HCT116 (cell line): ENCODE measurements around the gene DLL1. TPM values are rescaled to one million over a fixed set of nuclear protein-coding genes. Genes with fewer than 3 reads are reported as not detected.

Experiments used
- ATAC-seq: fragments of 200-7000 bp; cut with Tn5 transposase; 2 replicates; pipeline ENCODE4 v1.9.1; 2020; ENCODE audit warnings: mild to moderate bottlenecking, moderate library complexity
- BruUV-seq: library from RNA; stranded (reverse); fragments of 400-500 nt; replicated peaks from 2 replicates; lab custom pipeline; 2021; lab: Mats Ljungman, UMichigan
- CTCF ChIA-PET: fragments of 300-600 bp; sonication (Branson Sonifier 250); formaldehyde crosslinking; loops from one replicate; lab custom pipeline; 2021; ENCODE audit warnings: antibody characterized with exemption; lab: Charles Lee
- POLR2A ChIA-PET: fragments of 300-600, 350-600 bp; sonication (Branson Sonifier 250); formaldehyde crosslinking; loops from one replicate; lab custom pipeline; 2021; ENCODE audit warnings: antibody characterized with exemption; lab: Charles Lee
- RAD21 ChIA-PET, 2 experiments: fragments of 300-600 bp; sonication (Branson Sonifier 250); formaldehyde crosslinking; loops; one replicate each; lab custom pipeline; 2023; ENCODE audit warnings: low total read pairs in 2 of 2; ENCODE audit not compliant: uncharacterized antibody in 2 of 2, unreplicated experiment in 2 of 2, low non-redundant PET in 1 of 2; lab: Charles Lee
- DNase-seq: peaks from one replicate; pipeline ENCODE4 v3.0.0-alpha.2; 2010; ENCODE audit warnings: low read depth, low spot score
- H2AFZ ChIP-seq: fragments of 200-600 bp; shearing (Covaris generic), sonication (generic); 2 replicates; pipeline ENCODE4 v1.6.1; 2017; ENCODE audit warnings: low read depth, mixed run types, mixed read lengths, antibody characterized with exemption, low read length; ENCODE audit not compliant: poor library complexity, severe bottlenecking
- H3K27ac ChIP-seq: 2 replicates; pipeline ENCODE4 v1.5.1; 2012; ENCODE audit warnings: low read depth, low read length
- H3K27me3 ChIP-seq: fragments of 200-600 bp; sonication (generic); 2 replicates; pipeline ENCODE4 v1.6.1; 2016; ENCODE audit warnings: mixed run types, low read length, mixed read lengths; ENCODE audit not compliant: insufficient read depth
- H3K36me3 ChIP-seq, 2 experiments: fragments of 200-500 bp in 1 of 2; fragments of 200-600 bp in 1 of 2; sonication (Bioruptor generic) in 1 of 2; sonication (generic) in 1 of 2; 2 replicates each; pipeline versions ENCODE4 v1.5.1 to v1.6.1; 2014 to 2016; ENCODE audit warnings: low read length in 2 of 2, inconsistent platforms in 1 of 2, mixed read lengths in 1 of 2, mixed run types in 1 of 2; ENCODE audit not compliant: insufficient read depth in 2 of 2, control insufficient read depth in 1 of 2
- H3K4me1 ChIP-seq, 2 experiments: fragments of 200-600 bp in 1 of 2; sonication (generic) in 1 of 2; 2 replicates each; pipeline versions ENCODE4 v1.5.1 to v1.6.1; 2012 to 2017; ENCODE audit warnings: low read length in 2 of 2, inconsistent platforms in 1 of 2, mild to moderate bottlenecking in 1 of 2, mixed read lengths in 1 of 2, mixed run types in 1 of 2, moderate library complexity in 1 of 2; ENCODE audit not compliant: insufficient read depth in 2 of 2, control insufficient read depth in 1 of 2
- H3K4me2 ChIP-seq: fragments of 200-600 bp; sonication (generic); 2 replicates; pipeline ENCODE4 v1.6.1; 2017; ENCODE audit warnings: mixed run types, low read length, mixed read lengths
- H3K4me3 ChIP-seq, 2 experiments: fragments of 200-600 bp in 1 of 2; sonication (generic) in 1 of 2; replicated peaks in 1 of 2; 2 replicates each; pipeline ENCODE4 v1.5.1; 2011 to 2016; ENCODE audit warnings: low read length in 2 of 2, control low read depth in 1 of 2, low read depth in 1 of 2, mild to moderate bottlenecking in 1 of 2, mixed read lengths in 1 of 2, mixed run types in 1 of 2
- H3K79me2 ChIP-seq: fragments of 200-600 bp; sonication (generic); 2 replicates; pipeline ENCODE4 v1.6.1; 2017; ENCODE audit warnings: mild to moderate bottlenecking, mixed run types, low read length, moderate library complexity, mixed read lengths; ENCODE audit not compliant: insufficient read depth
- H3K9ac ChIP-seq: fragments of 200-600 bp; sonication (generic); 2 replicates; pipeline ENCODE4 v1.6.1; 2016; ENCODE audit warnings: low read length, mixed read lengths
- H3K9me2 ChIP-seq: fragments of 200-600 bp; sonication (generic), shearing (Covaris generic); 2 replicates; pipeline ENCODE4 v1.6.1; 2017; ENCODE audit warnings: mixed run types, mild to moderate bottlenecking, moderate library complexity; ENCODE audit not compliant: insufficient read depth
- H3K9me3 ChIP-seq, 2 experiments: fragments of 200-500 bp in 1 of 2; fragments of 200-600 bp in 1 of 2; sonication (Bioruptor generic) in 1 of 2; sonication (generic) in 1 of 2; 2 replicates each; pipeline ENCODE4 v1.6.1; 2014 to 2017; ENCODE audit warnings: low read length in 2 of 2, mixed read lengths in 2 of 2, inconsistent platforms in 1 of 2, low read depth in 1 of 2, mild to moderate bottlenecking in 1 of 2, mixed run types in 1 of 2, moderate library complexity in 1 of 2; ENCODE audit not compliant: control insufficient read depth in 1 of 2, insufficient read depth in 1 of 2
- H4K20me1 ChIP-seq: fragments of 200-600 bp; sonication (generic), shearing (Covaris generic); 2 replicates; pipeline ENCODE4 v1.6.1; 2017; ENCODE audit warnings: mixed run types, mild to moderate bottlenecking, moderate library complexity; ENCODE audit not compliant: insufficient read depth
- ATF3 ChIP-seq: IDR thresholded peaks from 2 replicates; pipeline ENCODE4 v1.6.1; 2012
- CBX3 ChIP-seq: IDR thresholded peaks from 2 replicates; pipeline ENCODE4 v1.6.1; 2012; ENCODE audit warnings: low read depth
- CEBPB ChIP-seq: IDR thresholded peaks from 2 replicates; pipeline ENCODE4 v1.6.1; 2012; ENCODE audit warnings: low read depth
- EGR1 ChIP-seq: IDR thresholded peaks from 2 replicates; pipeline ENCODE4 v1.6.1; 2012; ENCODE audit warnings: low read depth
- EZH2phosphoT487 ChIP-seq: fragments of 200-600 bp; IDR thresholded peaks from 2 replicates; pipeline ENCODE4 v1.6.1; 2018; ENCODE audit warnings: antibody characterized with exemption, borderline replicate concordance
- FOSL1 ChIP-seq: IDR thresholded peaks from 2 replicates; pipeline ENCODE4 v1.6.1; 2012; ENCODE audit warnings: low read depth
- MAX ChIP-seq: IDR thresholded peaks from 2 replicates; pipeline ENCODE4 v1.6.1; 2012
- POLR2AphosphoS5 ChIP-seq: IDR thresholded peaks from 2 replicates; pipeline ENCODE4 v1.6.1; 2011; ENCODE audit warnings: mild to moderate bottlenecking, low read depth, low read length, moderate library complexity
- RAD21 ChIP-seq: IDR thresholded peaks from 2 replicates; pipeline ENCODE4 v1.6.1; 2012; ENCODE audit warnings: low read depth, mild to moderate bottlenecking
- REST ChIP-seq: IDR thresholded peaks from 2 replicates; pipeline ENCODE4 v1.6.1; 2012; ENCODE audit warnings: low read depth
- SIN3A ChIP-seq: IDR thresholded peaks from 2 replicates; pipeline ENCODE4 v1.6.1; 2012; ENCODE audit warnings: low read depth
- SP1 ChIP-seq: IDR thresholded peaks from 2 replicates; pipeline ENCODE4 v1.6.1; 2012; ENCODE audit warnings: low read depth
- SRF ChIP-seq: IDR thresholded peaks from 2 replicates; pipeline ENCODE4 v1.6.1; 2012; ENCODE audit warnings: low read depth
- YY1 ChIP-seq: IDR thresholded peaks from 2 replicates; pipeline ENCODE4 v1.6.1; 2011; ENCODE audit warnings: low read length, low read depth, moderate library complexity, mild to moderate bottlenecking; ENCODE audit not compliant: insufficient replicate concordance; ENCODE audit errors: extremely low read depth
- ZBTB33 ChIP-seq: IDR thresholded peaks from 2 replicates; pipeline ENCODE4 v1.6.1; 2011; ENCODE audit warnings: mild to moderate bottlenecking, low read length, moderate library complexity; ENCODE audit not compliant: insufficient replicate concordance; ENCODE audit errors: extremely low read depth
- ZFX ChIP-seq: fragments of 450-650 bp; IDR thresholded peaks from 2 replicates; pipeline ENCODE4 v1.6.1; 2017
- ZNF274 ChIP-seq: fragments of 200-500 bp; sonication (Bioruptor generic); IDR thresholded peaks from 2 replicates; pipeline ENCODE4 v1.6.1; 2014; ENCODE audit warnings: mild to moderate bottlenecking, low read depth, low read length, inconsistent platforms
- intact Hi-C: fragments of 100-400 bp; cut with micrococcal nuclease; formaldehyde crosslinking; loops from 2 replicates; pipeline ENCODE4 v1.10.0; 2022
- total RNA-seq: library from RNA; stranded (reverse); gene quantifications from one replicate; pipeline ENCODE4 v1.2.1, GENCODE V29; 2021; ENCODE audit not compliant: unreplicated experiment

Gene DLL1
- total RNA-seq, 1 experiment from 2014 or later, result 5.3 TPM

GRCh38 chr6:170288852-170289179 lies 2.1 kb downstream of the DLL1 start:
- no TSS peak for BruUV-seq
- Histone ChIP-seq H3K27ac (no peak overlapping the region), H3K36me3 (no peaks in the 10 kb centered on the region; a peak in 1 of 4 replicates), H3K27me3 (peaks cover under 1% of the 10 kb centered on the region; the same call in 1 of the 2 replicates), H3K4me3 (no peak overlapping the region), H3K9ac (no peak overlapping the region), H2AFZ (no peak overlapping the region), H3K79me2 (no peaks in the 10 kb centered on the region), H3K9me2 (no peaks in the 10 kb centered on the region), H3K9me3 (no peaks in the 10 kb centered on the region), H3K4me1 (peaks cover 0 to 7% of the 10 kb centered on the region in 2 experiments; a peak in 2 of 4 replicates), H3K4me2 (no peak overlapping the region), H4K20me1 (no peaks in the 10 kb centered on the region)
- ChIA-PET CTCF (no interaction called here), POLR2A (no interaction called here), RAD21 (no interaction called here)
- intact Hi-C loops, result no loop called here
- TF ChIP-seq RAD21, result no peak
- TF ChIP-seq SRF, result no peak
- TF ChIP-seq SP1, result no peak
- TF ChIP-seq CEBPB, result no peak
- no peak for TF ChIP-seq POLR2AphosphoS5
- TF ChIP-seq CBX3, result no peak
- no peak for TF ChIP-seq EZH2phosphoT487
- no peak for TF ChIP-seq MAX
- no peak for TF ChIP-seq ZBTB33
- TF ChIP-seq SIN3A, result no peak
- TF ChIP-seq ZFX, result no peak
- TF ChIP-seq FOSL1, result no peak
- no peak for TF ChIP-seq EGR1
- TF ChIP-seq ATF3, result no peak
- TF ChIP-seq YY1, result no peak
- TF ChIP-seq REST, result no peak
- no peak for TF ChIP-seq ZNF274
- DNase-seq (no peak), ATAC-seq (no peak)
